HG03196 (cell line): Measurements from ENCODE around the gene CAMTA1.
"Not testable (repeated sequence)": the region's sequence is repeated elsewhere in the genome, so short reads cannot be mapped to it uniquely, and the experiment has no call there.

ENCODE experiments used
- ATAC-seq: cut with Tn5 transposase; IDR thresholded peaks from one replicate; pipeline ENCODE4 v1.9.1; 2021; ENCODE audit not compliant: unreplicated experiment

Gene CAMTA1

DNA sequence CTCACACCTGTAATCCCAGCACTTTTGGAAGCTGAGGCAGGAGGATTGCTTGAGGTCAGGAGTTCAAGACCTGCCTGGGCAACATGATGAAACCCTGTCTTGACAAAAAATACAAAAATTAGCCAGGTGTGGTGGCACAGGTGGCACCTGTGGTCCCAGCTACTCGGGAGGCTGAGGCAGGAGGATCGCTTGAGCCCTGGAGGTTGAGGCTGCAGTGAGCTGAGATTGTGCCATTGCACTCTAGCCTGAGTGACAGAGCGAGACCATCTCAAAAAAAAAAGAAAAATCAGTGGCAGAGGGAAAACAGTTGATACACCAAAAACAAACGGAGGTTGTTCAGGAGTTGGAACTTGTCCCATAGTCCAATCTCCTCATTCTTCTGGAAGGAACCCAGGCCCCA, 904.1 kb downstream of the CAMTA1 start:
- ATAC-seq, result not testable (repeated sequence)

DNA sequence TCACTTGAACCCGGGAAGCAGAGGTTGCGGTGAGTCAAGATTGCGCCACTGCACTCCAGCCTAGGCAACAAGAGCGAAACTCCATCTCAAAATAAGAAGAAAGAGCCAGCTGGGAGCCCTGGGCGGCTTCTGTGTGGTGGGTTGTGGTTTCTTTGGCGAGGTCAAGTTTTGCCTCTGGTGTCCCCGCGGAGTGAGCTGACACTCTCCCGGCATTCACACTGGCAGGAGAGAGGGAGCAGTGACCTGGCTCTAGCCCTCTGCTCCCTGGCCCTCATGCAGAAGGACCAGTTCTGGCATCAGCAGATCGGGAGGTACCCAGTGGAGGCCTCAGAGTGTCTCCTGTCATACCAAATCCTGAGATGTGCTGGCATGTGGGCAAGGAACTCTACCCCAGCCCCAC, 904.8 kb downstream of the CAMTA1 start:
- ATAC-seq, result no peak

GRCh38 chr1:7690496-7691182, 905.4 kb downstream of the CAMTA1 start:
- no peak for ATAC-seq

- ATAC-seq, result no peak
Measured at GRCh38 chr1:7691576-7691975, 906.3 kb downstream of the CAMTA1 start.

GRCh38 chr1:7692005-7692404, 906.8 kb downstream of the CAMTA1 start:
- ATAC-seq, result no peak

- not testable (repeated sequence) for ATAC-seq
Measured at GRCh38 chr1:7693037-7693436, 907.8 kb downstream of the CAMTA1 start.

- no peak for ATAC-seq
Measured at GRCh38 chr1:7693662-7694061, 908.4 kb downstream of the CAMTA1 start.

DNA sequence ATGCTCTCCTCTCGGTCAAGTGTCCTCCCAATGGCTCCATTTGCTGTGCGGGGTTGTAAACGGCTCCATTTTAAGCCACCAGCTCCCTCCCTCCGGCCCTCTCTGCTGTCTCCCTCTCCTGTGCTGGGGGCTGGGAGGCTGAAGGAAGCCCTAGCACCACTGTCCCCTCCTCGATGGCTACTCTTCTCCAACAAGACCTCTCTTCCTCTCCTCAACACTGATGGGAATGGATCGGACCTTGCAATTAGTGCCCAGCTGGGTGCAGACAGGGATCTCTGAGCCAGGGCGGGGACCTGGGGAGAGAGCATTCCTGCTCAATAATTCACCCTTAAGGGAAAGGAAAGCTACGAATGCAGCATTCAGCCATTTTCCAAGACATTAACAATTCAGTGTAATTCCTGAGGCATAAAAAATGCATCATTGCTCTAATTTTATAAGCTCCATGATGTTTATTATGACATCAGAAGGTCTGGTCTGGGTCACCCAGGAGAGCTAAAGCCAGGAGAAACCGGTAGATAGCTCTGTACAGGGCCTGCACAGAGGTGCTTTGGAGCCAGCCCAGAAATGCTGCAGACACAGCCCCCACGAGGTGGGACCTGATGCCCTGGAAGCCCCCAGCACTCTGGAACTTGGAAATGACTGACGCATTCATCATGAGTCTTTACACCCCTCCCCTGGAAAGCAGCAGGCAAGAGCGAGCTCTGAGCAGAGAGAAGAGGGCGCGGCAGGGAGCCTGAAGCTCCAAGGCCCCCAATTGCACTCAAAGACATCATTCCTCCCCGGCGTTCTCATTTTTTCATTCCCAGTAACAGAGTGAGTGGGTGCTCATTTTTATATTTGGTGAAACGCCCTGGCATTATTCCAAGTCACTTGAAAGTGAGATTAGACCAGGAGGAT, 909.6 kb downstream of the CAMTA1 start:
- ATAC-seq, result no peak

DNA sequence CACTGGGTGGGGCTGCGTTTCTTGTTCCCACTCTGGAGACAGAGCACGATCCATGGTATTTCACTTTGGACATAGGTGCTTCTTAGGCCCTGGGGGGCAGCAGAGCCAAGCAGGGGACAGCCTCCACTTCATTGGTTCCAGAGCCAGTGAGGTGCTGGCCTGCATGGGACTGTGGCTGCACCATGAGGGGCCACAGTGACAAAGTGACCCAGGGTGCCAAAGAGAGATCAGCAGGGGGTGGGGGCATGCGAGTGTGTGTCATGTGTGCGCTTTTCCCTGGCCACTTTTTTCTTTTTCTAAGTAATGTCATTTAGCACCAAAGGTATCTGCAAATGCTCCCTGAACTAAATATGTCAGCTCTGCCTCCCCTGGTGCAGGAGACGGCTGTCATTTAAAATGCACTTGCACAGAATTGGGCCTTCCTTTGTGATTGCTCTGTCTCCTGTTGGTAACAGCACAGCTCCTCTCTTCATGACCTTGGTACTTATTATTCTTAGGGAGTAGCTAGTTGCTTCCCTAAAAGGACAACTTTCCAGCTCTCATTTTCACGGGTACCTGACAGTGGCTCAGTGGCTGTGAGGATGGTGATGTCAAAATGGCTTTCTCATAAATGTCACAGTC, 910.4 kb downstream of the CAMTA1 start:
- ATAC-seq, result no peak

- no peak for ATAC-seq
Measured at GRCh38 chr1:7698641-7699040, 913.4 kb downstream of the CAMTA1 start.

DNA sequence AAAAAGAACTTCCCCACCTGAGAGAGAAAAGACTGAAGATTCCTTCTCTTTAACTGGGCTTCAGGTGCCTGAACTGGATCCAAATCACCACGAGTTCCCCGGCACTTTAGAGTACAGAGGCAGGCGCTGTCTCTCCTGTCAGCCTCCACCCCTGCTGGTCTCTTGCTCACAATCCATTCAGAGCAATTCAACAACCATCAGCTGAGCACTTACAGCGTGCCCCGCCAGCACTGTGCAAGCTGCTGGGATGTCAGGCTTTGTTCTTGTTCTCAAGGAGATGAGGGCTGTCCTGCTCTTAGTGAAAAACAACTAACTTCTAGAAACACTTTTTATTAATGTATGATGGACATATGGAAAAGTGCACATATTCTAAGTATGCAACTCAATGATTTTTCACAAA, 917.1 kb downstream of the CAMTA1 start:
- no peak for ATAC-seq

DNA sequence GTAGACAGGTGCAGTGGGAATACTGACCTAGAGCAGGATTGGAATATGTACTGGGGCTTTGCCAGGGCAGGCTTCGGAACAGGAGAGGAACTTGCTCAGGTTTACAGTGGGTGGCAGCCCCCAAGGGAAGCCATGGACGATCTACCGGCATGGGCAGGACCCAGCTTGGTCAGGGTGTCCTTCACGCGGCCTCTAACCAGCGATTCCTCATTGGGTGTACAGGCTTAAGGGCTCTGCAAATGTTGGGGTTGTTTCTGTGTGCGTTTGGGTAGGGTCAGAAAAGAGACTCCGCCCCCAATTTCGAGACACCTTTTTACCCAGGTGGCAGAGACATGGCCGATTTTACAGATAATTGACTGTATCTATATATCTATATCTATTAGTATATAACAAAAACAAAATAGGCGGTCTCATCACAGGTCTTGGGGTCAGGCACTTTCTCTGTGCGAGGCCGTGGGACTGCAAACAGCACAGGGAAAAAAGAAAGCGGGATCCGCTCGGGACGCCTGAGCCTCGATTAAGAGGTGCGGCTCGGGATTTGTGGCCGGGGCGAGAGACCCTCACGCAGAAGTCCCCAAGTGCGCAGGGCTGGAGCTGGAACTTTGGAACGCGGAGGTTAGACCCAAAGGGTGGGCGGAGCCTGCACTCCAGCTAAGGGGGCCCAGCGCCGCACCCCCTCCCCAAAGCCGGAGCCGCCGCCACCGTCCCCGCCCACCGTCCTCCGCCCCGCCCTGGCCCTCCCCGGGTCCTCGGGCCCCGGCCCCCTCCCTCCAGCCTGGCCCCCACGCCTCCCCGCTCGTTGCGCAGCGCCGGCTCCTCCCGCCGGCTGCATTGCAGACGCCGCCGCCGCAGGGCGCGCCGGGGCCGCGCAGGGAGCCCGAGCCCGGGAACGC, 918.3 kb downstream of the CAMTA1 start:
- no peak for ATAC-seq

- peak; percentile 87 for ATAC-seq
Measured at GRCh38 chr1:7704214-7705047, 919.2 kb downstream of the CAMTA1 start.

GRCh38 chr1:7705048-7705907, 920.0 kb downstream of the CAMTA1 start:
- no peak for ATAC-seq

- no peak for ATAC-seq
Measured at GRCh38 chr1:7705908-7706216, 920.6 kb downstream of the CAMTA1 start.

GRCh38 chr1:7707527-7707926, 922.3 kb downstream of the CAMTA1 start:
- ATAC-seq, result no peak

DNA sequence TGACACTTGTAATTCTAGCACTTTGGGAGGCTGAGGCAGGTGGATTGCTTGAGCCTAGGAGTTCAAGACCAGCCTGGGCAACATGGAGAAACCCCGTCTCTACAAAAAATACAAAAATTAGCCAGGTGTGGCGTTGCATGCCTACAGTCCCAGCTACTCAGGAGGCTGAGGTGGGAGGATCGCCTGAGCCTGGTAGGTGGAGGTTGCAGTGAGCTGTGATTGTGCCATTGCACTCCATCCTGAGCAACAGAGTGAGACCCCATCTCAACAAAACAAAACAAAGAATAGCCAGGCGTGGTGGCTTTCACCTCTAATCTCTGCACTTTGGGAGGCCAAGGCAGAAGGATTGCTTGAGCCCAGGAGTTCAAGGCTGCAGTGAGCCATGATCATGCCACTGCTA, 922.8 kb downstream of the CAMTA1 start:
- ATAC-seq, result not testable (repeated sequence)

- ATAC-seq, result no peak
Measured at GRCh38 chr1:7710859-7711258, 925.6 kb downstream of the CAMTA1 start.

DNA sequence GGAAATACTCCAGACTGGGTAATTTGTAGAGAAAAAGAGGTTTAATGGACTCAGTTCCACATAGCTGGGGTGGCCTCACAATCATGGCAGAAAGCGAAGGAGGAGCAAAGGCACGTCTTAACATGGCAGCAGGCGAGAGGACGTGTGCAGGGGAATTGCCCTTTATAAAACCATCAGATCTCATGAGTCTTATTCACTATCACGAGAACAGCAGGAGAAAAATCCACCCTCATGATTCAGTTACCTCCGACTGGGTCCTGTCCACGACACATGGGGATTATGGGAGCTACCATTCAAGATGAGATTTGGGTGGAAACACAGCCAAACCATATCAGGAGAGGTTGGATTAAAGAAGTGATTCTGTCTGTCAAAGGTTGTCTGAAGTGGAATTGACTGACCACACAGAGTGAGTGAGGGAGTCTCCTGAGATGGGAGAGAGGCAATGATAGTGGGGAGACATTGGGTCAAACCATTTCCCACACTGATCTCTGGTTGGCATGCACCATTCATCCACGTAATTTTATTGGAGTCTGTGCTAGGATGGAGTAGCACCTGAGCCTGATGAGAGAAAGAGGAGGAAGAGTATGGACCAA, 927.6 kb downstream of the CAMTA1 start:
- ATAC-seq, result no peak
